ENCODE data around the gene LACRT. TPM values are rescaled to one million over a fixed set of nuclear protein-coding genes. Genes with fewer than 3 reads are reported as not detected.

LACRT gene
- total RNA-seq, 1 donor from 2014 or later: not detected

DNA sequence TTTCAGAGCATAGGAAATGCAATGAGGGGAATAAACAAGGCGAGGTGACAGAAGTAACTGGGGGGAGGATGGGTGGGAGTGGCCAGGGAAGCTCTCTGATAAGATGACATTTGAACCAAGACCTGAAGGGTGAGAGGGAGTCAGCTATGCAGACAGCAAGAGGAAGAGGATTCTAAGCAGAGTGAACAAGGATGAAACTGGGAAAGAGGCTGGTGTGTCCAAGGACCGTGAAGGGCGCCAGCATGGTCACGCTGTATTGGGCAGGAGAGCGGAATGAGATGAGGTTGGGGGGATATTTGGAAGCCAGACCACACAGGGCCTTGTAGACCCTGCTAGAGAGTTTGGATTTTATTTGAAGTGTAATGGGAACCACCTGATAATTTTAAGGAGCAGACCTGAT is 35.7 kb downstream of the LACRT start:
- no peak for DNase-seq

DNA sequence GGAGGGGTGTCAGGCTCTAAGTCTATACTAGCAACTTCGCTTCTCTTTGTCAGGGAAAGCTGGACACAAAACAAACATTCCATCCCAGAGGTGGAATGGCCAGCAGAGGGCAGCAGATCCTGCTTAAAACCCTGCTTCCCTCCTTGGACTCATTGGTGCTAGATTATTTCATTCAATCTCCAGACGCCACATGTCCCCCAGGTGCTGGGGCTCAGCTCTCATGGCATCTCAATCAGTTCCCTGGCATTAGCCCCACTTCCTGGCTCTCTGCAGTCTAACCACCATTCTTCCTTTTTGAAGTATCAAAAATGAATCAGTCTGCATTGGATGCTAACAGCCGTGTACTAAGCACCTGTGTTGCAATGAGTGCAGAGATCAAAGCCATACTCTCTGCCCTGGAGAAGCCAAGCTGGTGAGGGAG is 38.2 kb downstream of the LACRT start:
- peak; percentile 27 for DNase-seq

GRCh38 chr12:54595471-54595870 is 39.2 kb downstream of the LACRT start:
- DNase-seq: no peak

DNA sequence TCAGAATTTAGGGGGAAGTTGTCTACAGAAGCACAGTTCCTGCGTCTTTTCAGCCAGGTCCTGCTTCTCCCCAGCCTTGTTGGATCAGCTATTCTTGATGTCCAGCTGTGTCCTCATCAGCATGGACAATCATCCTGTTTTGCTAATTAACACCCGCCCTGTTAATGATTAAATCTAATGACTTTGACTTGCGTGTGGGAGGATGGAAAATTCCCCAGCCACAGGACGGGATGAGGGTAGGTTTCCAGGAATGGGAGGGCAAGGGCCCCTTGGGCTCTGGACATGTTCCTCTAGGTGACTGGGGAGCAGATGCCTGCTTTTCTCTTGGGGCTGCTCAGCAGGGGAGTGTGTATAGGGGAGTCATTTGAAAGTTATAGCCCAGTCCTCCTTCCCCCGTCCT is 41.0 kb downstream of the LACRT start:
- no peak for DNase-seq

DNA sequence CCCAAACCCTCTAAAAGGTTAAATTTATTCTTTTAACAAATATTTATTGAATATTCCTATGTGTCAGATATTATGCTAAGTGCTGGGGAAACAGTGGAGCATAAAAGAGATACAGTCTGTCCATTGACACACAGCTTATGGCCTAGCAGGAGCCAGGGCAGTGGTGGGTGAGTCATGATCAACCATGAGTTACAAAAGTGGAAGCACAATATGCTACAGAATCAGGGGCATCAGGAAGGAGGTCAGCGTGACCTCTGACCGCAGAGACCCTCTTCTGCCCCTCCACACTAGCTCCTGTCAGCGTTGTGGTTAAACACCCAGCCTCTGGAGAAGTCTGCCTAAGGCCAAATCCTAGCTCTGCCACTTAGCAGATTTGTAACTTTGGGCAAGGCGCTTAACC is 41.6 kb downstream of the LACRT start:
- no peak for DNase-seq

DNA sequence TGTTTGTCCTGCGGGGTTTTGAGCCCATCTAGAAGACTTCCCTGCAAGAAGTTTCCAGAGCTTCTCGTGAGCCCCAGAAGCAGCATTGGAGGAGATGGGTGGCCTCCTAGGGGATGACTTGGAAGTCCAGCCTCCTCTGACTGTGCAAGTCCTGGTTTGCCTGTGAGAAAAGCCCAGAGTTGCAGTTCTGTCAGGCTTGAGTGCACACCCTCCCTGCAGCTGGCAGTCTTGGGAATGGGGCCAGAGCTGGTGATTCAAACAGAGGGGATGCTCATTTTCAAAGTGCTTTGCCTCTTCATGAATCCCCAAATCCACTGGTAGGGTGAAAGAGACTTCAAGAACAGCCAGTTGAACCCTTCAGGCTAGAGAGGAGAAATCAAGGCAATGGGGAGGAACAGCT is 42.4 kb downstream of the LACRT start:
- no peak for DNase-seq

DNA sequence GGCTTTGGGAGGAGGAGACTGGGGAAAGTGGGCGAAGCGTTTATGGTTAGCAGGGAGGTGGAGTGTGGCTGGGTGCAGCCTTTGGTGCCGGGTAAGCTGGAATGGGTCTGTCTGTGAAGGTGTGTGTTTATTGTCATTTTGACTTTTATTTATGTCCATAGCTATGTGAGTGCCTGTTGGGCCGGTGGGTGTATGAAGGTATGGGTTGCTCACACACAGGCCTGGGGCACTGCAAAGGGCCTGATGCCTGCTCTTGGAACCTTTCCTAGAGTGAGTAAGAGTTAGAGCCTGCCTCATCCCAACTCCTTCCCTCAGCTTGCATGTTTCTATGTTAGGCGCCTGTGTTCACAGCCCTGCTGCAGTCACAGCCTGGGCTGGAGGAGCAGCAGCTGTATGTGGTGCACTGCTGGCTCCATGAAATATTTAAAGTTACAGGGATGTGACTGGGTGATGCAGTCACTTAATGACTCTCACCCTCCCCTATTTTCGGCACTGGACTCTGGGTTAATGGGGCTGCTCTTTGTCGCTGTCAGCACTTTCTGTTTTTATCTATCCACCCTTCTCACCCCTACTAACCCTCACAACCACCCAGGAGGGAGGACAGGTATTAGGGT is 43.6 kb downstream of the LACRT start:
- DNase-seq: no peak

DNA sequence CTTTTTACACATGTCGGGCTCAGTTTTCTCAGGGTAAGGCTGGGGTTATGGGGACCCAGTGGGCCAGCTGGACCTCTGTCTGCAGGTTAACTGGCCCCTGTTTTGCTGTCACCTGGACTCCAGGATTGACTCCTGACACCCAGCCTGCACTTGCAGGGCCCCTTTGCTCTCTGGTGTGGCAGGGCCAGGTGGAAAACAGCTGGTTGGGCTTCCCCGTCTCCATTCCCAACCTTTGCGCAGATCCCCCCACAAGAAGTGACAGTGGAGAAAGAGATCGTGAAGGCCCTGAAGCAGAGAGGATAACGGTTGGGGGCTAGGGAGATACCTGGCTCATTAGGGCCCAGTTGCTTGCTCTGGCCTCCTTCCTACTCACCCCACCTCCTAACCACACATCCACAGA is 44.7 kb downstream of the LACRT start:
- DNase-seq: no peak

DNA sequence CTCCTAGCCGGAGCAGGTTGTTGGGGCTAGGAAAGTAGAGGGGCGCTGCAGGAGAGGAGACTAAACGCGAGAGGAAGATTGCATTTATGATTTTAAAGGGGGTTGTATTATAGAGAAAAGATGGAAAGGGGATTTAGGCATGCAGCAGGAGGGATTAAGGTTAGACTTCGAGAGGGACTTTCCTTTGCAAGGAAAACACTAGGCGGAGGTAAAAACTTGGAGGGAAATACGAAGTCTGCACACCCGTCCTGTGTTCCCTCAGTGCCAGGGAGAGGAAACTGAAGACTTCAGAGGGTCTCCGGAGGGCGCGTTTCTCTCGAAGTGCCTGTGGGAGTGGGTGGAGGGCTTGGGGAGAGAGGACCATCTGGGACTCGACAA is 45.8 kb downstream of the LACRT start:
- DNase-seq: no peak

GRCh38 chr12:54588110-54588889 is 46.4 kb downstream of the LACRT start, which contains the start of gene PPP1R1A:
TSS of gene PPP1R1A (minus strand) at chr12:54588659. CDS start at chr12:54588488, 171 bp downstream.
- no peak for DNase-seq

GRCh38 chr12:54587315-54587873 is 47.3 kb downstream of the LACRT start:
- no peak for DNase-seq

DNA sequence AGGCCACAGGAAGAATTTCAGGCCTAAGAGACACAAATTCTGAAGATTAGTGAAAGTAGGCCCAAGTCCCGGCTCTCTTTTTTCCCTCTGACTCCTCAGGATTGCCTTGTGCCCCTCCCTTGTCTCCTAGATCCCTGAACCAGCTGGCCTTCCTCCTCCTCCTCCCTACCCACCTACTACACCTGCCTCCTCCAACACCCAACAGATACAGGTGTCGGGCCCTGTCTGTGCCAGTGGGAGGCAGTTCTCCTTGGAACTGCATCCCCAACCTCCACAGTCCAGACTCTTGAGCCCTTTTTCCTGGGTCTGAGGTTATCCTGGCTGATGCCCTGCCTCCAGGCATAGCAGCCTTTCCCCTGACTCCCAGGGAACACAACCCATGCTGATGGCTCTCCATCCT is 48.1 kb downstream of the LACRT start:
- DNase-seq: no peak

DNA sequence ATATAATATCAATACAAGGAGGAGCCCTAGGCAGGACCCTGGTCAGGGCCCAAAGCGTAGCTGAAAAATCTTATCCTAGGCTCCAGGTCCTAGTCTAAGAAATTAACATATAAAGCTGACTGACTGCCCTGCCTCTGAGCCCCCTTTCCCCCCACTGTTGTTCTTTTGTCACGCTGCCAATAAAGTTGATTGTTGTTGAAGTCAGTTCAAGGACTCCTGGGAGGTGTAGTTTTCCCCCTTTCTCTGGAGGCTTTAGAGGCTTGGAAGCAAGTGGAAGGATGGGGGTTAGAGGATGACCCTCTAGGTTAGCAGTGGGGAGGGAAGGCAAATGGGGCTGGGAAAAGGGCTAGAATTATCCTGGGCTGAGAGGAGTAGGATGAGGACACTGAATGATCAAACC is 49.5 kb downstream of the LACRT start:
- no peak for DNase-seq

- DNase-seq: no peak
Measured at GRCh38 chr12:54584128-54584527, 50.6 kb downstream of the LACRT start.

DNA sequence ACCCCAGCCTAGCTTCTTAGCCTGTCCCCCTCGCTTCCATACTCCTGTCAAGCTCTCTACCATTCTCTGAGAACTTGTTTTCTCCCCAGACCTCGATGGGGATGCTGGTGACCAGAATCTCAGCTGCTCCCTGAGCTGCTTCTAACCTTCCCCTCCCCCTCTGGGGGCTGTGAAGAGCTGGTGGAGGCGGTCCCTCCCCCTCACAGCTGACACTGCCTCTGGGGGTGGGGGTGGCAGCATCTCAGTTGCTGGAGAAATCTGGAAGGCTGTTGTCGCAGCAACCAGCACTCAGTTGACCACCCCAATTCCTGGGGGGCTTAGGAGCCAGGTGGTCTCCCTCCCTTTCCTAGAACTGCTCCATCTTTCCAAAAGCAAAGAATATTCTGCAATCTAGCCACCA is 51.0 kb downstream of the LACRT start:
- no peak for DNase-seq

DNA sequence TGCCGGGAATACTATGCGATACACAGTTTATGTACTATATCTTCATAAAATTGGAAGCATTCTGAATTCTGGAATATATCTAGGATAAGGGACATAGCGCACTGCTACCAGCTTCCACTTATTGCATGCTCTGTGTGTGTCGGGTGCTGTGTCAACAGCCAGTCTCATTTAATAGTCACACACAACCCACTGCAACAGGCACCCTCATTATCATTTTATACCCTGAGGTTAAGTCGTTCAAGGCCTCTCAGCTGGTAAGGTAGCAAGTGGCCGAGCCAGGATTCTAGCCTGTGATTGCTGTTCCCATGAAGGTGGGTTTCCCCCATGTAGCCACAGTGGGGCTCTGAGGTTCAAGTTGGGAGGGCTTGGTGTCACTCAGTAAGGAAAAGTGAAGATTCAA is 53.3 kb downstream of the LACRT start:
- no peak for DNase-seq

Other genes with a start within 250 kb of the LACRT start
- 5.1 TPM for gene ITGA5, start 215.6 kb downstream of the LACRT start, total RNA-seq
- 1.9 TPM for gene GTSF1, start 161.3 kb downstream of the LACRT start, total RNA-seq
- gene NCKAP1L, start 137.1 kb downstream of the LACRT start, total RNA-seq: 8.1 TPM
- gene PDE1B, start 85.3 kb downstream of the LACRT start, total RNA-seq: 6.6 TPM
- gene PPP1R1A, start 46.2 kb downstream of the LACRT start, total RNA-seq: 6.7 TPM
- not detected for gene DCD, start 13.5 kb upstream of the LACRT start, total RNA-seq
- gene MUCL1, start 219.6 kb upstream of the LACRT start, total RNA-seq: not detected

Measured in occipital lobe (tissue), 2 donors.